Lower lobe of right lung (tissue), 2 donors: ENCODE results near the gene LSAMP. TPM values are rescaled to one million over a fixed set of nuclear protein-coding genes. Genes with fewer than 3 reads are reported as not detected.

Experiments used
- ATAC-seq, 2 donors: fragments of 200-7000 bp; cut with Tn5 transposase; one replicate each; pipeline ENCODE4 v1.9.1; 2020 to 2022; ENCODE audit warnings: mild to moderate bottlenecking in 2 of 2, moderate library complexity in 2 of 2
- DNase-seq: peaks from one replicate; pipeline ENCODE4 v3.0.0-alpha.2; 2020
- H3K27ac ChIP-seq: fragments of 200-600 bp; one replicate; pipeline ENCODE4 v1.8.0; 2022
- H3K27me3 ChIP-seq: fragments of 200-600 bp; one replicate; pipeline ENCODE4 v1.8.0; 2022; ENCODE audit warnings: low read depth
- H3K36me3 ChIP-seq: fragments of 200-600 bp; one replicate; pipeline ENCODE4 v1.8.0; 2022; ENCODE audit warnings: mild to moderate bottlenecking
- H3K4me1 ChIP-seq: fragments of 200-600 bp; one replicate; pipeline ENCODE4 v1.8.0; 2022
- H3K4me3 ChIP-seq: fragments of 200-600 bp; one replicate; pipeline ENCODE4 v1.8.0; 2022; ENCODE audit warnings: mild to moderate bottlenecking
- H3K9me3 ChIP-seq: fragments of 200-600 bp; one replicate; pipeline ENCODE4 v1.8.0; 2022
- intact Hi-C: fragments of 100-400 bp; cut with DNase I; formaldehyde crosslinking; loops from one replicate; pipeline ENCODE4 v1.11.0; 2022
- total RNA-seq: library from RNA; stranded (reverse); fragmentation: NEBNext Ultra II Directional; extraction: Animal tissue kit (Norgen Biotek cat#: 25700); gene quantifications from one replicate; pipeline ENCODE4 v1.2.1, GENCODE V29; 2021
- TF ChIP-seq, protein P1 (sequence below): fragments of 200-600 bp; IDR thresholded peaks from one replicate; pipeline ENCODE4 v1.8.0; 2022; ENCODE audit warnings: antibody characterized with exemption, mild to moderate bottlenecking
- donor health status: DM: no; HTN: yes; CAD: no; lungs with severe emphysema.

Gene LSAMP
- total RNA-seq, 1 donor from 2014 or later: 20.1 TPM

DNA sequence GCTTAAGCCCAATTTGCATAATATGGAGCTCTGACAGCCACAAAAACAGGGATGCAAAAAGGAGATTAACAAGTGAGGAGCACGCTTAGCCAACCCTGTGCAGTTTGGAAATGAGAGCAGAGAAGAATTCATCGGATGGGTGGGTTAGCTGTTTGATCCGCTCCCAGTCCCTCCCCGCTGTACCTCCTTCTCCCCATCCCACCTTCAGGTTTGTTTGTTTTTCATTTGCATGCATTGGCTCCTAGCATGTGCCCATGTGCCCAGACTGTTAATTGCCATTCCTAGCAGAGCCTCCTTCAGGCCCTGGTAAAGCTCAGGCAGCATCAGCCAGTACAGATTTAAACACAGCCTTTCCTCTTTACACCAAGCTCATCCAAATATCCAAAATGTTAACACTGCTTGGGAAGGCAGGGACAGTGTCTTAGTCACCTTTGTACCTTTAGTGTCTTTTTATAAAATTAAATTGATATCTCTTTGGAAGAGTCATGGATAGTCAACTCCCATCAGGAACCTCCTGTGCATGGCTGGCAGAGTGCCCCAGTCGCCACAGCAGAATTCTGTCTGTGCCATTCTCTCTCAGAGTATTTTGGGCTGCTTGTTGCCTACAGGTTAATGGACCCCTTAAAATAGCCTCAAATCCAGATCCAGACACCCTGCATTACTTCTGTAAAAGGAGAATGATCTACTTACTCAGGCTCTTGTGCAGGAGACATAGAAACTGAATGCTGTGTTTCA lies 244.2 kb downstream of the LSAMP start:
- DNase-seq: no peak
- intact Hi-C loops: no loop called here
- no peak overlapping the region for H3K4me3 ChIP-seq
- H3K36me3 ChIP-seq: no peaks in the 10 kb centered on the region
- H3K27me3 ChIP-seq: no peaks in the 10 kb centered on the region
- TF ChIP-seq, protein P1, sequence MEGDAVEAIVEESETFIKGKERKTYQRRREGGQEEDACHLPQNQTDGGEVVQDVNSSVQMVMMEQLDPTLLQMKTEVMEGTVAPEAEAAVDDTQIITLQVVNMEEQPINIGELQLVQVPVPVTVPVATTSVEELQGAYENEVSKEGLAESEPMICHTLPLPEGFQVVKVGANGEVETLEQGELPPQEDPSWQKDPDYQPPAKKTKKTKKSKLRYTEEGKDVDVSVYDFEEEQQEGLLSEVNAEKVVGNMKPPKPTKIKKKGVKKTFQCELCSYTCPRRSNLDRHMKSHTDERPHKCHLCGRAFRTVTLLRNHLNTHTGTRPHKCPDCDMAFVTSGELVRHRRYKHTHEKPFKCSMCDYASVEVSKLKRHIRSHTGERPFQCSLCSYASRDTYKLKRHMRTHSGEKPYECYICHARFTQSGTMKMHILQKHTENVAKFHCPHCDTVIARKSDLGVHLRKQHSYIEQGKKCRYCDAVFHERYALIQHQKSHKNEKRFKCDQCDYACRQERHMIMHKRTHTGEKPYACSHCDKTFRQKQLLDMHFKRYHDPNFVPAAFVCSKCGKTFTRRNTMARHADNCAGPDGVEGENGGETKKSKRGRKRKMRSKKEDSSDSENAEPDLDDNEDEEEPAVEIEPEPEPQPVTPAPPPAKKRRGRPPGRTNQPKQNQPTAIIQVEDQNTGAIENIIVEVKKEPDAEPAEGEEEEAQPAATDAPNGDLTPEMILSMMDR: no peak
- no peaks in the 10 kb centered on the region for H3K4me1 ChIP-seq
- no peak overlapping the region for H3K27ac ChIP-seq
- ATAC-seq: no peak
- H3K9me3 ChIP-seq: no peaks in the 10 kb centered on the region

DNA sequence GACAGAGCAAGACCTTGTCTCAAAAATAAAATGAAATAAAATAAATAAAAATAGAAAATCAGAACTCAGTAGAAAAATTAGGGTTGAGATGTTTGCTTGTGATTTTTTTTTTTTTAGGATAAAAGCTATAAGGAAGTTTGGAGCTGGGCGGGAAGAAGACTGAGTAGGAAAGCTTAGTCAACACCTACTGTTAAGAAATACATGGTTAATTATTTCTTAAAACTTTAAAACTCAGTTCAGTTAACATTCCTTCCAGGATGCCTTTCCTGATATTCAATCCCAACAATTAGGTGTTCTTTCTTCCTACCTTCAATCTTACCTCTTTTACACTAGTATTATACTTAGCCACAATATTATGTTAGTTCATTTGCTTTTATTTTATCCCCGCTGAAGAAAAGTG lies 246.2 kb downstream of the LSAMP start:
- no peaks in the 10 kb centered on the region for H3K27me3 ChIP-seq
- no peaks in the 10 kb centered on the region for H3K4me1 ChIP-seq
- intact Hi-C loops: no loop called here
- no peaks in the 10 kb centered on the region for H3K36me3 ChIP-seq
- H3K27ac ChIP-seq: no peak overlapping the region
- no peaks in the 10 kb centered on the region for H3K9me3 ChIP-seq
- ATAC-seq: no peak
- H3K4me3 ChIP-seq: no peak overlapping the region
- TF ChIP-seq, protein P1: no peak
- DNase-seq: no peak

DNA sequence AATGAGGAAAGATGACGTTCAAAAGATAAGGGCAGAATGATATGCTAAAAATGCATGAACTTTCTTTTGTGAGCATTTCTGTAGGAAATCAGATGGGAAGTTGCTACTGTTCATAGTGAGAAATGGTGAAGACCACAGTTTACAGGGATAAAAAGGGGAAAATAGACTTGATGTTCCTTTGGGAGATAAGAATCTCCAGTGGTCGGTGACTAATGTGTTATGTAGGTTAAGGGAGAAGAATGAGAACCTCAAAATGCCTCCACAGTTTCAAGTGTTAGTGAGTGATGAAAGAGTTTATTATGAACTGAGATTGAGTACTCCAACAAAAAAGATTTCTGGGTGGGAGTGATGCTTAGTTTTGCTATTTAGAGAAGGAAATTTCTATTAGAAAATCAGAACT lies 247.2 kb downstream of the LSAMP start:
- H3K9me3 ChIP-seq: no peaks in the 10 kb centered on the region
- no peaks in the 10 kb centered on the region for H3K36me3 ChIP-seq
- TF ChIP-seq, protein P1: no peak
- H3K27ac ChIP-seq: no peak overlapping the region
- ATAC-seq (no peak), DNase-seq (no peak)
- H3K4me1 ChIP-seq: no peaks in the 10 kb centered on the region
- H3K27me3 ChIP-seq: no peaks in the 10 kb centered on the region
- H3K4me3 ChIP-seq: no peak overlapping the region
- intact Hi-C loops: no loop called here

DNA sequence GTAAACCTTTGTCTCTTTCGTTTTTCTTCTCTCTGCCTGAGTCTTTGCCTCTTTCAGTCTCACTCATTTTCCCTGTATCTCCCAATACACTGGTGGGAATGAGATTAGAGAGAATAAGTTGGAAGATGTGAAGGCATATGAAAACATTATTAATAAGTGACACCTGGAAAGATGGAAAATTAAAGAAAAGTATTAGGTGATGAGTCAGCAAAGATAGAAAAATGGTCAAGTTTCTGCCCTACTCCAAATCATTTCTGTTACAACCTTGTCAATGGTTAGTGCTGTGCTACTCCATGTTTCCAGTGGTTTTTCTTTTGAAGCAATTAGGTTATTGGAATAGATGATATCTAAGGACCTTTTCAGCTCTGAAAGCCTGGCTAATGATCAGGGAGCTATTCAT lies 252.8 kb downstream of the LSAMP start:
- H3K4me3 ChIP-seq: no peak overlapping the region
- TF ChIP-seq, protein P1: no peak
- H3K4me1 ChIP-seq: no peaks in the 10 kb centered on the region
- no peak for ATAC-seq
- H3K27me3 ChIP-seq: no peaks in the 10 kb centered on the region
- no peak for DNase-seq
- H3K36me3 ChIP-seq: no peaks in the 10 kb centered on the region
- intact Hi-C loops: no loop called here
- no peak overlapping the region for H3K27ac ChIP-seq
- H3K9me3 ChIP-seq: no peaks in the 10 kb centered on the region

DNA sequence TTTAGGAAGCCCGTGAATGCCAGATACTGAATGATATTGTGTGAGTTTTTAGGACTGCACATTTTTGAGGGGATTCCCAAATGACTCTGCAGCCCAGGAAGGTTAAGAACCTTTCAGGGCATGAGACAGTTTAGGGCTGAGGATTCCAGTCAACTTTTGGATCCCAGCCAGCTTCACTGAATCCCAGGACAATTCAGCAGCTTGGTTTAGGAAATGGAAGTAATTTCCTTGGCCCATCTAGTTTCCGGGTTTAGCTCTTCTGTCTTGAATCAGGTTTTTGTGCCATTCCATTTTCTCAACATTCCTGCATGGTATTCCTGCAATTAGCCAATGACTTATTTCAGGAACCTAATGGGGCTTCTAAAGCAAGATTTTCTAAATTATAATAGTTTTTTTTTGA lies 253.9 kb downstream of the LSAMP start:
- ATAC-seq (no peak), DNase-seq (no peak)
- TF ChIP-seq, protein P1: no peak

More for the DNA sequence above, 253.9 kb downstream of the LSAMP start:
- H3K36me3 ChIP-seq: no peaks in the 10 kb centered on the region
- H3K4me1 ChIP-seq: no peaks in the 10 kb centered on the region
- H3K27me3 ChIP-seq: no peaks in the 10 kb centered on the region
- intact Hi-C loops: no loop called here
- no peak overlapping the region for H3K4me3 ChIP-seq
- no peaks in the 10 kb centered on the region for H3K9me3 ChIP-seq
- no peak overlapping the region for H3K27ac ChIP-seq
